HG02943 (cell line): ENCODE data around the gene ADCY2.

ENCODE experiments used
- ATAC-seq: cut with Tn5 transposase; IDR thresholded peaks from one replicate; pipeline ENCODE4 v1.9.1; 2021; ENCODE audit warnings: mild to moderate bottlenecking, low read depth, moderate library complexity; ENCODE audit not compliant: unreplicated experiment

ADCY2 gene

DNA sequence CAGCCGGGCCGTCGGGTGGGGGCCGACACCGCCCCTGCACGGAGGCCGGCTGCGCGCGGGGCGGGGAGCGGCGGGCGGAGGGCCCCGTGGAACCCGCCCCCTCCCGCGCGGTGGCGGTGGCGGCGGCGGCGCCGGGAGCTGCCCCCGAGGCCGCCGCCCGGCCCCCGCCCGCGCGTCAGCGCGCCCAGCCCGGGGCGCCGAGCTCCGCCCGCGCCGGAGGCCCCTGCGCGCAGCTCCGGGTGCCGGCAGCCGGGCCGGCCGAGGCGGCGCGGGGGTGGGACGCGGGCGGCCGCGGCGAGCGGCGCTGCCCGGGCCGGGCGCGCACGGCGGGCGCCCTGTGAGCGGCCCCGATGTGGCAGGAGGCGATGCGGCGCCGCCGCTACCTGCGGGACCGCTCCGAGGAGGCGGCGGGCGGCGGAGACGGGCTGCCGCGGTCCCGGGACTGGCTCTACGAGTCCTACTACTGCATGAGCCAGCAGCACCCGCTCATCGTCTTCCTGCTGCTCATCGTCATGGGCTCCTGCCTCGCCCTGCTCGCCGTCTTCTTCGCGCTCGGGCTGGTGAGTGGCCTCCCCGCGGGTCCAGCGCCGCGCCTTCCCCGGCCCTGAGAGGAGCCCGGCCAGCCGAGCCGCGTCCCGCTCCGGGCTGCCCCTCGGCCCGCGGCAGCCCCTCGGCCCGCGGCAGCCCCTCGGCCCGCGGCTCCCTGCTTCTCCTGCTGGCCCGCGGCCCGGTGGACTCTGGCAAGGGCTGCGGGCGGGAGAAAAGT lies at the start of gene ADCY2:
Gene ADCY2, plus strand, starts transcription at position 192 of the 766 bp plus-strand sequence. Its CDS starts 159 bp downstream, at position 351.
- no peak for ATAC-seq

DNA sequence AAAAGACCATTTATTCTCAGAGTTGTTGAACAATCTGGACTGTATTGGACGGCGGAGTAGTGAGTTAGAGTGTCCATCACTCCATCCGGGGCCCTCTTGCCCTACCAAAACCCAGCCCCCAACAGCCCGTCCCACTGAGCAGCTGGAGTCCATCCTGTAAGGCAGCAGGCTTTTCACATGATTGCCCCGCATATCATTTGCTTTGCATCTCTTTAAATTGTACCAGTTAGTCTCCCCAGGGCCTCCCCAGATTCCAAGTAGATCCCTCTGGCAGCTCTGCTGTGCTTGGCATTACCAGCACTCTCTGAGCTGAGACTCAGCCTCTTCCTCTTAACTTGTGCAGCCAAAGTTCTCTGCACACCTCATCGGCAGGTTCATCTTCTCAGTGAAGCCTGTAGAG lies 48.6 kb upstream of the ADCY2 start:
- ATAC-seq = no peak

DNA sequence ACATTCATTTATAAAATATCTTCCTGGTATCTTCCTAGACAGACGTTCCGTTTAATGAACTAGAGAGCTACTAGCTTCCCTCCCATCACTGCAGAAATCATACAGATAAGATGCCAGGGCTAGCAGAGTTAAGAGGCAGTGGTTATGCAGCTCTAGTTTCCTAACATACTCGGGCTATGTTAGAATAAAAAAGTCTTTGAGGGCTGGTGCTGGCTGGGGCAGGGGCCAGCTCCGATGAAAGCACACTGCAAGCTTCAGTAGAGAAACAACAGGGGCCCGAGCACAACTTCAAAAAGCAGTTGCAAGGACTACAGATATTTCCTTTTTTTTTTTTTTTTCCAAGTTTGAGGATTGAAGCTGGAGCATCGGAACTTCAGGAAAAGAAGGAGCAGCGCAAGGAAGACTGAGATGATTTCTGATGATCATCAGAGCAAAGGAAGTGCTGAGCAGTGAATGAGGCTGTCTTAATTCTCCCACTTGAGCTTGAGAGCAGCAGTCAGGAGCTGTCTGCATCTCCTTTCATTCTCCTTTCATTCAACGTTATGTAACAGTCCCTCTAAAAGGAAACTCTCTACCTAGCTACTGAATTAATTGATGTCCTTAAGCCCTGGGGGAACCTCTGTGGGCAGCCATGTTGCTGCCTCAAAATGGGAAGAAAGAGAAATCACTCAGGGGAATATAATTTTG lies 47.6 kb upstream of the ADCY2 start:
- no peak for ATAC-seq

DNA sequence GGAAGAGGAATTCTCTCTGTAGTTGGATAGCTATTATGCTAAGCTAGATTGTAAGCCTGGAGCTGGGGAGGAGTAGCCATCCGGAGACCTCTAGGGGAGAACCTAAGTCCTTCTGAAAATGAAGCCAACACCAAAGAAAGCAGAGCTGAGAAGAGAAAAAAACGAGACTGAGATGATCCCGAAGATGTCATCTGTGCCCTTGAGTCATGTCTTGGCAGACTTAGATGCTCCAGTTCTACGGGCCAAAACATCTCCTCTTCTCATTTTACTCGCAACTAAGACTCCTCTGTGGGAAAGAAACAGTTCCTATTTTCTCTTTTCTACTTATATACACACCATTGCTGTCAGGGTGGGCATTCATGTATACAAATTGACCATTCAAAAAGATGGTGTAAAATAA lies 34.3 kb upstream of the ADCY2 start:
- no peak for ATAC-seq

DNA sequence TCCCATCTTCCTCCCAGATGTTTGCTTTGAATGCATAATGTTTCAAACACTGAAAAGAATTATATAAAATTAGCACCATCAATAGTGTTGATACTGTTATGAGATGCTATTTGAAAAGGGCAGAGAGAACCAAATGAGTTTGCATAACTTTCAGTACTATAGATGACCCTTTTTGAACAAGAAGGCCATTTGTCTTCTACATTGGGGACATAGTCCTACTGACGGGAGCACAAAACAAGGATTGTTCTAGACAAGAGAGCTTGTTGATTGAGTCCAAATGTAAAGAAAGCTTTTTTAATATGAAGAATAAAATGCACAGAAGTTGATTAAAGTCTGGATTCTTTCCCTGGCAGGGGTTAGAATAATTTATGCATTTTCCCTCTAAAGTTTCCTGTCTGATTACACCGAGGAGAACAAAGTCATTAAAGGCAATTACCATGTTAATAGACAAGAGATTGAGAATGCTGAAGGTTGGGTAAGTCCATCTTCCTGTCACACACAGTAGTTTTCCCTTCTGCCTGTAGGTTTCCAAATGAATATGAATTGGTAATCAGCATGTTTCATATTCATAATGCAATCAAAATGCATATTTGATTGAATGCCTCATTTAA lies 32.8 kb upstream of the ADCY2 start:
- no peak for ATAC-seq

GRCh38 chr5:7364226-7364875 lies 31.6 kb upstream of the ADCY2 start:
- ATAC-seq = no peak

- ATAC-seq = no peak
These were observed 28.2 kb upstream of the ADCY2 start for GRCh38 chr5:7367780-7368179.

DNA sequence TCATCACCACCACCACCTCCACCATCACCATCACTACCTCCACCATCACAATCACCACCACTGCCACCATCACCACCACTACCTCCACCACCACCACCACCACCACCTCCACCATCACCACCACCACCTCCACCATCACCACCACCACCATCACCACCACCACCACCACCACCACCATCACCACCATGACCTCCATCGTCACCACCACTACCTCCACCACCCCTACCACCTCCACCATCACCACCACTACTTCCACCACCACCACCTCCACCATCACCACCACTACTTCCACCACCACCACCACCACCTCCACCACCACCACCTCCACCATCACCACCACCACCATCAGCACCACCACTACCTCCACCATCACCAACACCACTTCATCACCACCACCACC lies 23.5 kb upstream of the ADCY2 start:
- ATAC-seq = no peak

DNA sequence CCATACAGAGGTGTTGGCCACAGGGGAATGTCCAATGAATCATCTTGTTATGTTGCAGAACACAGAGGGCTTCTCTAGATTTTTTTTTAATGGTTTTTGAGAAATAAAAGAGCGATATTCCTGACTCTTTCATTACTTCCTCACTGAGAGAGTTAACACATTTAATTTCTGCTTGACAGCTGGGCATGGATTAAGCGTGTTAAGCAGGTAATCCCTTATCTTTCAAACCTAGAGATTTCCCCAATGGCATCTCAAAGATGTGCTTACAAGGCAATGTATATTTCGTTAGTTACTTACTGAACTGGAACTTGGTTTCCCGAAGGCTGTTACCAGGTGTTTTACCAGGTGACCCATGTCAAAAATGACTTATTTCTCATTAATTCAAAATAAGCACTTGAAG lies 21.8 kb upstream of the ADCY2 start:
- no peak for ATAC-seq

DNA sequence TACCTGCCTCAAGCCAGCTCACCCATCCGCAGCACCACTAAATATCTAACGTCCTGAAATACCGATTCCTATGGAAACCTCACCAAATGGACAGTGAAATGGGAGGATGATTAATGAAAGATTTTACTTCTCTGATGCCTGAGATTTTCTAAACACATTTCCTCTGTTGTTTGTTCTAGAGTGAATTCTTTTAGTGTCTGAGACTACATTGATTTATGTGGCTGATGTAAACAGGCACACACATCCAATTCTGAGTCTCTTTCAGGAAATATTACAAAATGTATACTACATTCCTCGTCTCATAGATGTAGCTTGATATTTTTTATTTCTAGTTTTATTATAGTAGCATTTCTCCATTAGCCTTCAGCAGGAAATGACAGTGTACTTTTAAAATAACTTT lies 20.5 kb upstream of the ADCY2 start:
- ATAC-seq = no peak

GRCh38 chr5:7376871-7377270 lies 19.1 kb upstream of the ADCY2 start:
- ATAC-seq = no peak

- no peak for ATAC-seq
These were observed 18.2 kb upstream of the ADCY2 start for GRCh38 chr5:7377761-7378160.

DNA sequence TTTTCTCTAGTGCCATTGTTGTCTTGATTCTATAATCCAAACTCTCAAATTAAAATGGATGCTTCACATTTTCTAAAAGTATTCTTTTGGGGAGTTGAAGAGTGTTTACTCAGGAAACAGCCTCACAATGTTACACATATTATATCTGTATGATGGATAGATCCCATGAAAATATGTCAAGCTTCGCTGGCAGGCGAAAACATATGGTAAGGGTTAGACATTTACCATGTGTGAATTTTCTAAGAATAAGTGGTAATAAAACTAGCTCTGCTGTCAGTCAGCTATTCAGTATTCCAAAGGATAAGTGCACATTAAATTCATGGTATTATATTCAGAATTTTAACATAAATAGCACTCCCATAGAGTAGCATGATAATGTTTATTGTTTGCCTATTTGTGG lies 13.3 kb upstream of the ADCY2 start:
- ATAC-seq = no peak

GRCh38 chr5:7385681-7386080 lies 10.3 kb upstream of the ADCY2 start:
- no peak for ATAC-seq

- ATAC-seq = no peak
These were observed 7.4 kb upstream of the ADCY2 start for GRCh38 chr5:7388553-7388952.

DNA sequence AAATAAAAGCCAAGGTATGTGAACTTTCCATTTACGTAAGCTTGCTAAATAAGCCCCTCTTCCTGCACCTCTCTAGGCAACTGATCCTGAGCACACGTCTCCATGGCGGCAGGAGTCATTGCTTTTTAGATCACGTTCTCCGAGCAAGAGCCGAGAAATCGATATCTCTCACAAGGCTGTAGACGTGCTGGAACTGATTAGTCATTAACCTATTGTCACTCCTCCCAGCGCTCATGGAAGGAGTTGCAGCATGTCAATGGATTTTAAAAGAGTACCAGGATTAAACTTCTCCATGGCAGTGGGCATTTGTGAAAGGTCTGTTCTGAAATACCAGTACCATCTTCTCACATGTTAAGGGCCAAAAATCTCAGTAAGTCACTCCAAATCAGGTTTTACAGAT lies 4.7 kb upstream of the ADCY2 start:
- no peak for ATAC-seq

GRCh38 chr5:7391814-7392692 lies 3.9 kb upstream of the ADCY2 start:
- no peak for ATAC-seq

DNA sequence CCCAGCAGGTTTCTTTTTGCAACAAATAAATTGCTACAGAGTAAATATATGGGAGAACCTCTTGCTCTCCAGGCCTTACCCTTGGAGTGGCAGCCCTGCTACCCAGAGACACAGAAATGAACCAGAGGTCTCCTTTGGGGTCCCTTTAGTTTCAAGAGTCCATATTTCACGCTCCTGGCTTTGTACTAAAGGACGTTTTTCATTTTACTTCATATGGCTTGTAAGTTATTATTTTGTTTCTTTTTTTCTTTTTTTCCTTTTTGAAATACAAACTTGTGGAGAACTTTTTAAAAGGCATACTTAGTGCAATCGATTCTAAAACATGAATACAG lies 3.3 kb upstream of the ADCY2 start:
- ATAC-seq = no peak

- no peak for ATAC-seq
These were observed 1.8 kb upstream of the ADCY2 start for GRCh38 chr5:7393921-7394799.
